Stimulated activated CD8-positive, alpha-beta memory T cell treated with anti-CD3 and anti-CD28 coated beads, Interleukin-4, amount 100 ng/mL, for 1 hour (primary cell): ENCODE data around the gene EIF1AD.

ENCODE experiments used
- DNase-seq, 2 donors: peaks; one replicate each; pipeline ENCODE4 v3.0.0-alpha.2; 2020; ENCODE audit warnings: low read depth in 2 of 2, low spot score in 1 of 2

Gene EIF1AD

GRCh38 chr11:66006134-66006890, 4.4 kb upstream of the EIF1AD start:
- no peak for DNase-seq

GRCh38 chr11:66004186-66004585, 2.2 kb upstream of the EIF1AD start:
- no peak for DNase-seq

GRCh38 chr11:66003291-66003690, 1.3 kb upstream of the EIF1AD start:
- DNase-seq = no peak

GRCh38 chr11:66002648-66003225, 780 bp upstream of the EIF1AD start:
- peak in 1 of 2 donors; percentile 42 for DNase-seq

GRCh38 chr11:65997286-65997685, 4.7 kb downstream of the EIF1AD start:
- no peak for DNase-seq

GRCh38 chr11:65992056-65992455, 9.9 kb downstream of the EIF1AD start:
- no peak for DNase-seq

- peak; percentile 72 to 83 for DNase-seq
Measured at GRCh38 chr11:65988791-65989592, 13.0 kb downstream of the EIF1AD start.

- DNase-seq = no peak
Measured at GRCh38 chr11:65987336-65987735, 14.6 kb downstream of the EIF1AD start.

- no peak for DNase-seq
Measured at GRCh38 chr11:65983589-65983987, 18.4 kb downstream of the EIF1AD start.

- DNase-seq = no peak
Measured at GRCh38 chr11:65982824-65983588, 19.0 kb downstream of the EIF1AD start.

GRCh38 chr11:65981972-65982823, 19.8 kb downstream of the EIF1AD start:
- no peak for DNase-seq

GRCh38 chr11:65981101-65981740, 20.7 kb downstream of the EIF1AD start:
- DNase-seq = no peak

GRCh38 chr11:65979261-65979759, 22.6 kb downstream of the EIF1AD start:
- DNase-seq = no peak

- DNase-seq = no peak
Measured at GRCh38 chr11:65978391-65979238, 23.3 kb downstream of the EIF1AD start.

- no peak for DNase-seq
Measured at GRCh38 chr11:65977621-65978390, 24.2 kb downstream of the EIF1AD start.

GRCh38 chr11:65976216-65977176, 25.5 kb downstream of the EIF1AD start:
- DNase-seq = no peak

- no peak for DNase-seq
Measured at GRCh38 chr11:65975771-65976170, 26.2 kb downstream of the EIF1AD start.
